HEK293 (cell line): ENCODE results near the gene PCMT1.

Experiments
- BCL11A ChIP-seq: fragments of 450-650 bp; formaldehyde crosslinking; IDR thresholded peaks from 2 replicates; pipeline ENCODE4 v1.5.1; 2016; ENCODE audit warnings: low read depth, missing biosample characterization, missing genetic modification characterization
- KLF16 ChIP-seq: fragments of 450-650 bp; formaldehyde crosslinking; IDR thresholded peaks from 2 replicates; pipeline ENCODE4 v1.5.1; 2017; ENCODE audit warnings: missing biosample characterization, missing genetic modification characterization
- OSR2 ChIP-seq: fragments of 450-650 bp; formaldehyde crosslinking; IDR thresholded peaks from 2 replicates; pipeline ENCODE4 v1.5.1; 2016; ENCODE audit warnings: missing biosample characterization, missing genetic modification characterization
- PRDM2 ChIP-seq: fragments of 450-650 bp; formaldehyde crosslinking; IDR thresholded peaks from 2 replicates; pipeline ENCODE4 v1.5.1; 2016; ENCODE audit warnings: missing biosample characterization, missing genetic modification characterization, borderline replicate concordance
- RBAK ChIP-seq: fragments of 450-650 bp; formaldehyde crosslinking; IDR thresholded peaks from 2 replicates; pipeline ENCODE4 v1.5.1; 2016; ENCODE audit warnings: missing biosample characterization, missing genetic modification characterization
- WT1 ChIP-seq: fragments of 450-650 bp; formaldehyde crosslinking; IDR thresholded peaks from 2 replicates; pipeline ENCODE4 v1.5.1; 2016; ENCODE audit warnings: missing biosample characterization, missing genetic modification characterization
- ZBTB20 ChIP-seq: fragments of 450-650 bp; formaldehyde crosslinking; IDR thresholded peaks from 2 replicates; pipeline ENCODE4 v1.5.1; 2016; ENCODE audit warnings: missing biosample characterization, missing genetic modification characterization
- ZBTB21 ChIP-seq: fragments of 450-650 bp; formaldehyde crosslinking; IDR thresholded peaks from 2 replicates; pipeline ENCODE4 v1.5.1; 2017; ENCODE audit warnings: missing biosample characterization, missing genetic modification characterization
- ZBTB26 ChIP-seq: fragments of 450-650 bp; formaldehyde crosslinking; optimal IDR thresholded peaks from 2 replicates; pipeline ENCODE3; 2016; ENCODE audit warnings: missing biosample characterization, mild to moderate bottlenecking, missing genetic modification characterization
- ZIC2 ChIP-seq: fragments of 450-650 bp; formaldehyde crosslinking; IDR thresholded peaks from 2 replicates; pipeline ENCODE4 v1.5.1; 2016; ENCODE audit warnings: missing biosample characterization, missing genetic modification characterization
- ZNF121 ChIP-seq: fragments of 450-650 bp; formaldehyde crosslinking; IDR thresholded peaks from 2 replicates; pipeline ENCODE4 v1.5.1; 2016; ENCODE audit warnings: missing biosample characterization, missing genetic modification characterization
- ZNF19 ChIP-seq: fragments of 450-650 bp; formaldehyde crosslinking; IDR thresholded peaks from 2 replicates; pipeline ENCODE4; 2016; ENCODE audit warnings: missing biosample characterization, missing genetic modification characterization, low read depth
- ZNF202 ChIP-seq: fragments of 450-650 bp; formaldehyde crosslinking; IDR thresholded peaks from 2 replicates; pipeline ENCODE4 v1.5.1; 2016; ENCODE audit warnings: missing biosample characterization, missing genetic modification characterization, borderline replicate concordance
- ZNF274 ChIP-seq, 2 experiments: fragments of 200-500 bp in 1 of 2; fragments of 450-650 bp in 1 of 2; sonication (Bioruptor generic) in 1 of 2; formaldehyde crosslinking in 1 of 2; IDR thresholded peaks; 2 replicates each; pipeline versions ENCODE4 v1.5.1 to v1.6.1; 2014 to 2016; ENCODE audit warnings: borderline replicate concordance in 1 of 2, inconsistent platforms in 1 of 2, low read length in 1 of 2, missing biosample characterization in 1 of 2, missing genetic modification characterization in 1 of 2
- ZNF335 ChIP-seq: fragments of 450-650 bp; formaldehyde crosslinking; conservative IDR thresholded peaks from 2 replicates; pipeline ENCODE4 v1.5.1; 2016; ENCODE audit warnings: missing biosample characterization, missing genetic modification characterization
- ZNF350 ChIP-seq: fragments of 450-650 bp; formaldehyde crosslinking; IDR thresholded peaks from 2 replicates; pipeline ENCODE4 v1.5.0; 2017; ENCODE audit warnings: missing biosample characterization, mild to moderate bottlenecking, missing genetic modification characterization
- ZNF354C ChIP-seq: fragments of 450-650 bp; formaldehyde crosslinking; IDR thresholded peaks from 2 replicates; pipeline ENCODE4 v1.5.1; 2016; ENCODE audit warnings: missing biosample characterization, missing genetic modification characterization, low read depth, borderline replicate concordance
- ZNF423 ChIP-seq: fragments of 450-650 bp; formaldehyde crosslinking; IDR thresholded peaks from 2 replicates; pipeline ENCODE4 v1.5.1; 2016; ENCODE audit warnings: missing biosample characterization, missing genetic modification characterization
- ZNF518A ChIP-seq: fragments of 450-650 bp; formaldehyde crosslinking; conservative IDR thresholded peaks from 2 replicates; pipeline ENCODE4 v1.5.1; 2016; ENCODE audit warnings: low read depth, missing biosample characterization, missing genetic modification characterization
- ZNF549 ChIP-seq: fragments of 450-650 bp; IDR thresholded peaks from 2 replicates; pipeline ENCODE4 v1.5.1; 2018; ENCODE audit warnings: missing biosample characterization, missing genetic modification characterization, mild to moderate bottlenecking, inconsistent platforms, moderate library complexity
- ZNF629 ChIP-seq: fragments of 450-650 bp; formaldehyde crosslinking; IDR thresholded peaks from 2 replicates; pipeline ENCODE4 v1.5.1; 2017; ENCODE audit warnings: missing biosample characterization, missing genetic modification characterization
- ZNF670 ChIP-seq: fragments of 450-650 bp; formaldehyde crosslinking; IDR thresholded peaks from 2 replicates; pipeline ENCODE4 v1.5.1; 2016; ENCODE audit warnings: missing biosample characterization, missing genetic modification characterization, low read depth
- ZNF701 ChIP-seq: fragments of 450-650 bp; formaldehyde crosslinking; IDR thresholded peaks from 2 replicates; pipeline ENCODE4 v1.5.1; 2016; ENCODE audit warnings: missing biosample characterization, missing genetic modification characterization
- ZNF704 ChIP-seq: fragments of 450-650 bp; formaldehyde crosslinking; IDR thresholded peaks from 2 replicates; pipeline ENCODE4 v1.5.1; 2016; ENCODE audit warnings: missing biosample characterization, missing genetic modification characterization
- ZNF837 ChIP-seq: fragments of 450-650 bp; formaldehyde crosslinking; IDR thresholded peaks from 2 replicates; pipeline ENCODE4 v1.5.1; 2016; ENCODE audit warnings: missing biosample characterization, missing genetic modification characterization
- ZSCAN16 ChIP-seq: fragments of 450-650 bp; formaldehyde crosslinking; IDR thresholded peaks from 2 replicates; pipeline ENCODE4 v1.5.1; 2016; ENCODE audit warnings: missing biosample characterization, missing genetic modification characterization
- ZXDB ChIP-seq: fragments of 450-650 bp; formaldehyde crosslinking; IDR thresholded peaks from 2 replicates; pipeline ENCODE4 v1.5.1; 2016; ENCODE audit warnings: missing biosample characterization, missing genetic modification characterization

The PCMT1 gene

GRCh38 chr6:149856256-149856994 is 106.9 kb downstream of the PCMT1 start (continued):
- TF ChIP-seq ZNF837 (tag by site-specific recombination), result no peak
- no peak for TF ChIP-seq PRDM2
- no peak for TF ChIP-seq ZNF335
- TF ChIP-seq ZNF202 (tag by site-specific recombination), result no peak
- TF ChIP-seq ZNF274 (IDR thresholded peaks at IDR 0.05; ENCODE audit: low read length), result no peak
- no peak for TF ChIP-seq ZNF274 (tag by site-specific recombination; IDR thresholded peaks at IDR 0.05; ENCODE audit: borderline replicate concordance)
- TF ChIP-seq KLF16 (tag by site-specific recombination), result no peak
- TF ChIP-seq ZNF670 (tag by site-specific recombination), result no peak
- no peak for TF ChIP-seq RBAK (tag by site-specific recombination)
- no peak for TF ChIP-seq ZXDB (tag by site-specific recombination)
- no peak for TF ChIP-seq ZNF549 (tag by site-specific recombination)
- TF ChIP-seq ZNF354C (tag by site-specific recombination), result no peak
- TF ChIP-seq ZNF19 (tag by site-specific recombination), result no peak
- TF ChIP-seq WT1 (tag by site-specific recombination), result peak; percentile 62
- peak; percentile 71; the same call in 1 of the 2 replicates for TF ChIP-seq OSR2 (tag by site-specific recombination)
- no peak for TF ChIP-seq BCL11A (tag by site-specific recombination)
- no peak for TF ChIP-seq ZNF350 (tag by site-specific recombination)
- no peak for TF ChIP-seq ZNF704 (tag by site-specific recombination)
- no peak for TF ChIP-seq ZNF121 (tag by site-specific recombination)
- TF ChIP-seq ZNF518A, result no peak
- no peak for TF ChIP-seq ZBTB26 (tag by site-specific recombination)
- peak; percentile 9; the same call in 1 of the 2 replicates for TF ChIP-seq ZNF629 (tag by site-specific recombination)
- TF ChIP-seq ZSCAN16 (tag by site-specific recombination), result peak; percentile 99
- TF ChIP-seq ZBTB20 (tag by site-specific recombination), result no peak; the same call in 1 of the 2 replicates
- TF ChIP-seq ZNF701 (tag by site-specific recombination), result no peak
- TF ChIP-seq ZBTB21 (tag by site-specific recombination), result no peak
- TF ChIP-seq ZIC2 (tag by site-specific recombination), result no peak
- TF ChIP-seq ZNF423 (tag by site-specific recombination), result no peak
